ENCODE results near the gene TM4SF1.
"Not testable (repeated sequence)": the region's sequence is repeated elsewhere in the genome, so short reads cannot be mapped to it uniquely, and the experiment has no call there.

Gene TM4SF1

DNA sequence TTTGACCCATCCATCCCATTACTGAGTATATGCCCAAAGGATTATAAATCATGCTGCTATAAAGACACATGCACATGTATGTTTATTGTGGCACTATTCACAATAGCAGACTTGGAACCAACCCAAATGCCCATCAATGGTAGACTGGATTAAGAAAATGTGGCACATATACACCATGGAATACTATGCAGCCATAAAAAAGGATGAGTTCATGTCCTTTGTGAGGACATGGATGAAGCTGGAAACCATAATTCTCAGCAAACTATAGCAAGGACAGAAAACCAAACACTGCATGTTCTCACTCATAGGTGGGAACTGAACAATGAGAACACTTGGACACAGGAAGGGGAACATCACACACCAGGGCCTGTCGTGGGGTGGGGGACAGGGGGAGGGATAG, 40.0 kb downstream of the TM4SF1 start:
- not testable (repeated sequence) for DNase-seq

DNA sequence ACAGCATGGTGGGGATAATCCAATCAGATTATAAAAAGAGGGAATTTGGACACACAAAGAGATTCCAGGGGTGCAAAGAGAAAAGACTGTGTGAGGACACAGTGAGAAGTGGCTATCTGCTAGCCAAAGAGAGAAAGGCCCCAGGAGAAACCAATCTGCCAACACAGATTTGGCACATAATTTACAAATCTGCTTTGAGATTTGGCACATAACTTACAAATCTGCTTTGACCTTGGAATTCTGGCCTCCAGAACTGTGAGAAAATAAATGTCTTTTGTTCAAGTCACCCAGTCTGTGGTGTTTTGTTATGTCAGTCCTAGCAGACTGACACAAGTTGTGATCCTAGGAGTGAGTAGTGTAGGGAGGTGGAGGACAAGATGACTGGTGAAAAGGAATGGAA, 40.5 kb downstream of the TM4SF1 start:
- no peak for DNase-seq

- DNase-seq, result no peak
Measured at GRCh38 chr3:149333176-149333859, 44.1 kb downstream of the TM4SF1 start, which contains the start of gene TM4SF18. TM4SF18 (minus strand) TSS chr3:149333636; CDS start chr3:149333382, 254 bp downstream.

GRCh38 chr3:149332771-149333170, 44.7 kb downstream of the TM4SF1 start:
- DNase-seq, result no peak

GRCh38 chr3:149332227-149332765, 45.2 kb downstream of the TM4SF1 start:
- DNase-seq, result no peak

GRCh38 chr3:149331396-149331795, 46.1 kb downstream of the TM4SF1 start:
- no peak for DNase-seq

DNA sequence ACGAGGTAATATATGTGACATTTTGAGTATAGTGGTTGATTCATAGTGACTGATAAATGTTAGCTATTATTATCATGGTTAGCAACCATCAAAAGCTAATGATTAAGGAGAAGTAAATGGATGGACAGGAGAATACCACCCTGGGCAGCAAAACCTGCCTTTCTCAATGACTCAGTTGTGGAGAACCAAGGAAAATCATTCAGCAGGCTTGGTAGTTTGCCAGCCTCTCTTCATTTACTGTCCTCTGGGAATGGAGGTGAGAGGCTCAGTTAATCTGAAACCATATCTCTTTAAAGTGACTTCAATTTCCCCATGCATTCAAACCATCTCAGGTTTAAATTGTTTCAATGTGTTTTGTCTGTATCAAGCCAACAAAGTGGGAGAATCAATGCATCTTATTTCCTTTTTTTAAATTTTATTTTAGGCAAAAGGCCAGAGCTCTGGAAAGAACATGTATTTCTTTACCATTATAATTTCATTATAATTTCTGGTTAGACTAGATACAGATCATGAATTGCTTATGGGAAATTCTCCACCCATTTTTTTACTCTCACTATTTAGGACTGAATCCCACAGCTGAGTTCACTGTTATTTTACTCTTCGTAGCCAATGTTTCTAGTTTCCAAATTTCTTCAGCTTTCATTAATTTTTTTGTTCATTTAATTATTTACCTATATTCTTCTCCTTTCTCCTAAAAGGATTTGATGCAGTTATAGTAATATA, 46.7 kb downstream of the TM4SF1 start:
- no peak for DNase-seq

- no peak for DNase-seq
Measured at GRCh38 chr3:149327156-149327555, 50.3 kb downstream of the TM4SF1 start.

- DNase-seq, result no peak
Measured at GRCh38 chr3:149325581-149325980, 51.9 kb downstream of the TM4SF1 start.

GRCh38 chr3:149324332-149324731, 53.1 kb downstream of the TM4SF1 start:
- no peak for DNase-seq

- no peak for DNase-seq
Measured at GRCh38 chr3:149321640-149322039, 55.8 kb downstream of the TM4SF1 start.

GRCh38 chr3:149321136-149321535, 56.3 kb downstream of the TM4SF1 start:
- no peak for DNase-seq

- no peak for DNase-seq
Measured at GRCh38 chr3:149319750-149320149, 57.7 kb downstream of the TM4SF1 start.

All from NCI-H2227 treated with DMSO at 0.1 percent for 48 hours (cell line).